Measurements from ENCODE around the gene PDCD11.

The PDCD11 gene

GRCh38 chr10:103457176-103457712, 60.8 kb downstream of the PDCD11 start:
- H3K4me3 ChIP-seq = no peak overlapping the region
- H3K36me3 ChIP-seq = no peaks in the 10 kb centered on the region
- no peak for TF ChIP-seq CTCF (IDR thresholded peaks at IDR 0.05)
- H3K27me3 ChIP-seq = no peaks in the 10 kb centered on the region
- no peak overlapping the region for H3K27ac ChIP-seq
- intact Hi-C loops (cut with DNase I; ENCODE audit: low total_unique reads) = no loop called here
- no peak for DNase-seq
- H3K9me3 ChIP-seq = no peaks in the 10 kb centered on the region
- peaks cover 0 to 9% (median 4%) of the 10 kb centered on the region in 4 donors for H3K4me1 ChIP-seq

- H3K36me3 ChIP-seq = no peaks in the 10 kb centered on the region
- H3K27me3 ChIP-seq = no peaks in the 10 kb centered on the region
- intact Hi-C loops (cut with DNase I; ENCODE audit: low total_unique reads) = no loop called here
- H3K4me1 ChIP-seq = peaks cover 0 to 1% (median under 1%) of the 10 kb centered on the region in 4 donors
- no peak overlapping the region for H3K27ac ChIP-seq
- no peaks in the 10 kb centered on the region for H3K9me3 ChIP-seq
- DNase-seq = no peak
- no peak for TF ChIP-seq CTCF (IDR thresholded peaks at IDR 0.05)
- no peak overlapping the region for H3K4me3 ChIP-seq
Measured at GRCh38 chr10:103457896-103458583, 61.6 kb downstream of the PDCD11 start.

- H3K4me3 ChIP-seq = no peak within 1 kb of the TSS
- H3K4me1 ChIP-seq = no peaks in the 10 kb centered on the region
- no peak for DNase-seq
- TF ChIP-seq CTCF (IDR thresholded peaks at IDR 0.05) = no peak
- H3K27ac ChIP-seq = no peak within 1 kb of the TSS
- H3K36me3 ChIP-seq = no peaks in the 10 kb centered on the region
- intact Hi-C loops (cut with DNase I; ENCODE audit: low total_unique reads) = no loop called here
- no peaks in the 10 kb centered on the region for H3K27me3 ChIP-seq
- no peaks in the 10 kb centered on the region for H3K9me3 ChIP-seq
Measured at GRCh38 chr10:103458720-103459119, 62.3 kb downstream of the PDCD11 start, which contains the start of gene CALHM1. Gene CALHM1, minus strand, starts transcription at chr10:103458900. Its CDS starts 149 bp downstream, at chr10:103458751.

- no peak for DNase-seq
- Histone ChIP-seq H3K4me3 (no peak overlapping the region), H3K27me3 (no peaks in the 10 kb centered on the region), H3K27ac (no peak overlapping the region), H3K36me3 (no peaks in the 10 kb centered on the region), H3K9me3 (no peaks in the 10 kb centered on the region), H3K4me1 (no peaks in the 10 kb centered on the region)
- TF ChIP-seq CTCF (IDR thresholded peaks at IDR 0.05) = no peak
- intact Hi-C loops (cut with DNase I; ENCODE audit: low total_unique reads) = no loop called here
Measured at GRCh38 chr10:103459615-103460014, 63.2 kb downstream of the PDCD11 start.

GRCh38 chr10:103463499-103463898, 67.1 kb downstream of the PDCD11 start:
- no peak for DNase-seq

More at GRCh38 chr10:103463499-103463898, 67.1 kb downstream of the PDCD11 start:
- Histone ChIP-seq H3K27ac (no peak overlapping the region), H3K4me1 (no peaks in the 10 kb centered on the region), H3K36me3 (no peaks in the 10 kb centered on the region), H3K4me3 (no peak overlapping the region), H3K9me3 (no peaks in the 10 kb centered on the region), H3K27me3 (no peaks in the 10 kb centered on the region)
- TF ChIP-seq CTCF (IDR thresholded peaks at IDR 0.05) = no peak
- intact Hi-C loops (cut with DNase I; ENCODE audit: low total_unique reads) = no loop called here

Measured in tibial artery (tissue), 4 donors.